ENCODE measurements around the gene GDAP1L1. TPM values are rescaled to one million over a fixed set of nuclear protein-coding genes. Genes with fewer than 3 reads are reported as not detected.

The GDAP1L1 gene
- total RNA-seq, 4 donors from 2014 or later: 0.41 TPM; not detected in 3

DNA sequence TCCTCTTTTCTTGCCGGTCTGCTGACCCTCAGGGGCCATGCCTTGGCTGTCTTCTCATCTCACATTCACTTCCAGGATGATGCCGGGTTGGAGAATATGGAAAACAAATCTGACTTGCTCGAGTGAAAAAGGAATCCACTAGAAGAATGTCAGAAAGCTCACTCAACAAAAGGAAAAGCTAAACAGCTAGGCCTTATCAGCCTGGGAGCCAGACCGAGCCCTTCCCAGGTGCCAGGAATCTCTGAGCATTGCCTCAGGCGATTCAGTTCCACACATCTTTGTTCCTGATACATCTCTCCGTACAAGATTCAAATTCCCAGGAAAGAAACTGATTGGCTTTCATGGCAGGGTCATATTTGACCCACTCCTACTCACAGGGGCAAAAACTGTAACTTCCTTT lies 27.3 kb upstream of the GDAP1L1 start:
- no peak overlapping the region for H3K4me3 ChIP-seq
- peaks cover 0 to 3% of the 10 kb centered on the region in 2 donors for H3K4me1 ChIP-seq
- H3K27me3 ChIP-seq: no peaks in the 10 kb centered on the region
- H3K9me3 ChIP-seq: no peaks in the 10 kb centered on the region
- TF ChIP-seq, protein P1, sequence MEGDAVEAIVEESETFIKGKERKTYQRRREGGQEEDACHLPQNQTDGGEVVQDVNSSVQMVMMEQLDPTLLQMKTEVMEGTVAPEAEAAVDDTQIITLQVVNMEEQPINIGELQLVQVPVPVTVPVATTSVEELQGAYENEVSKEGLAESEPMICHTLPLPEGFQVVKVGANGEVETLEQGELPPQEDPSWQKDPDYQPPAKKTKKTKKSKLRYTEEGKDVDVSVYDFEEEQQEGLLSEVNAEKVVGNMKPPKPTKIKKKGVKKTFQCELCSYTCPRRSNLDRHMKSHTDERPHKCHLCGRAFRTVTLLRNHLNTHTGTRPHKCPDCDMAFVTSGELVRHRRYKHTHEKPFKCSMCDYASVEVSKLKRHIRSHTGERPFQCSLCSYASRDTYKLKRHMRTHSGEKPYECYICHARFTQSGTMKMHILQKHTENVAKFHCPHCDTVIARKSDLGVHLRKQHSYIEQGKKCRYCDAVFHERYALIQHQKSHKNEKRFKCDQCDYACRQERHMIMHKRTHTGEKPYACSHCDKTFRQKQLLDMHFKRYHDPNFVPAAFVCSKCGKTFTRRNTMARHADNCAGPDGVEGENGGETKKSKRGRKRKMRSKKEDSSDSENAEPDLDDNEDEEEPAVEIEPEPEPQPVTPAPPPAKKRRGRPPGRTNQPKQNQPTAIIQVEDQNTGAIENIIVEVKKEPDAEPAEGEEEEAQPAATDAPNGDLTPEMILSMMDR (IDR thresholded peaks at IDR 0.05): no peak
- TF ChIP-seq POLR2A (IDR thresholded peaks at IDR 0.05): no peak
- no peak for DNase-seq
- H3K27ac ChIP-seq: no peak overlapping the region
- intact Hi-C loops (cut with DNase I; ENCODE audit: low total_unique reads): loop anchor here (5.0 kb wide), 1 partner anchor 88 kb away; no protein-coding TSS in a partner anchor
- no peaks in the 10 kb centered on the region for H3K36me3 ChIP-seq

DNA sequence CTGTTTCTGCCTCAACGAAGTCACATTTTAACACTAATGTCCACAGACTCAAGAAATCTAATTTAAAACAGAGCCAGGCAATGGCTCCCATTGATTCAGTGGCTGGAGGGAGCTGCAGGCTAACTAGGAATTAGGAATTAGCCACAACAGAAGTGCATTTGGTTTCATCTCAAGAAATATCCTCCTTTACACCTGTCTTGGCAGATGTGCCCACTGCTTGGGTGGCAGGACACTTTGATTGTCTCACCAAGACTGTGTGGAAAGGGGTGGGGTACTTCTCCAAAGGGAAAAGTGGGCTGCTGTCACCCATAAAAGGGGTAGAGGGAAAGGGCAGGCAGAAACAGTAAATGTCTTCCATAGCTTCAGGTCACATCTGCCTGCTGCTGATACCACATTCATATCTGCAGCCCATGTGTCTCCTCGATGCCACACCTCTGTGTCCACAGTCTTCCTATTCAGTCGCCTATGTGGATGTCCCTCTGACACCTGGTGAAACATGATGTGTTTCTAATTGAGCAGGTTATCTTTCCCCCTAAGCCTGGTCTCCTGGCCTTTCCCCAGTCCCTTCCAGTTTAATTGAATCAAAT lies 25.6 kb upstream of the GDAP1L1 start:
- no peak for TF ChIP-seq POLR2A (IDR thresholded peaks at IDR 0.05)
- TF ChIP-seq, protein P1 (IDR thresholded peaks at IDR 0.05): no peak
- H3K4me3 ChIP-seq: no peak overlapping the region
- H3K4me1 ChIP-seq: peaks cover 0 to 3% of the 10 kb centered on the region in 2 donors
- H3K36me3 ChIP-seq: no peaks in the 10 kb centered on the region
- DNase-seq: no peak
- no peaks in the 10 kb centered on the region for H3K27me3 ChIP-seq
- no peaks in the 10 kb centered on the region for H3K9me3 ChIP-seq
- H3K27ac ChIP-seq: no peak overlapping the region
- intact Hi-C loops (cut with DNase I; ENCODE audit: low total_unique reads): no loop called here

DNA sequence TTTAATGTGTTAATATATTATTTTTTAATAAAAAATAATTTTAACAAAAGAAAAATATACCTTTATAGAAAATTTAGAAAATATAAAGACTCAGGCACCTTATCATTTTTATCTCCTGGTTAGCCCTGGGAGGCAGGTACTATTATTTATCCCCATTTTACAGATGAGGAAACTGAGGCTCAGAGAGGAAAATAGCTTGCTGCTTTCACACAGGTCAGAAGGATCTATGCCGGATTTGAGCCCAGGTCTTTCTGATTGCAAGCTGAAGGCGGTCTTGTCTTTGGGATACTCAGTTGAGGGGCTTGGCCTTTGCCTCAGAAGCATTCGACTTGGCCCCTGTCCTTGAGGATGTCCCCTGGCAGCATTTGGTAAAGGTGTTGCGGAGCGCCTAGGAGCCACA lies 25.1 kb upstream of the GDAP1L1 start:
- Histone ChIP-seq H3K27me3 (no peaks in the 10 kb centered on the region), H3K36me3 (no peaks in the 10 kb centered on the region), H3K9me3 (no peaks in the 10 kb centered on the region), H3K27ac (no peak overlapping the region), H3K4me1 (peaks cover 0 to 3% of the 10 kb centered on the region in 2 donors), H3K4me3 (no peak overlapping the region)
- intact Hi-C loops (cut with DNase I; ENCODE audit: low total_unique reads): no loop called here
- DNase-seq: no peak
- TF ChIP-seq, protein P1 (IDR thresholded peaks at IDR 0.05): no peak
- no peak for TF ChIP-seq POLR2A (IDR thresholded peaks at IDR 0.05)

DNA sequence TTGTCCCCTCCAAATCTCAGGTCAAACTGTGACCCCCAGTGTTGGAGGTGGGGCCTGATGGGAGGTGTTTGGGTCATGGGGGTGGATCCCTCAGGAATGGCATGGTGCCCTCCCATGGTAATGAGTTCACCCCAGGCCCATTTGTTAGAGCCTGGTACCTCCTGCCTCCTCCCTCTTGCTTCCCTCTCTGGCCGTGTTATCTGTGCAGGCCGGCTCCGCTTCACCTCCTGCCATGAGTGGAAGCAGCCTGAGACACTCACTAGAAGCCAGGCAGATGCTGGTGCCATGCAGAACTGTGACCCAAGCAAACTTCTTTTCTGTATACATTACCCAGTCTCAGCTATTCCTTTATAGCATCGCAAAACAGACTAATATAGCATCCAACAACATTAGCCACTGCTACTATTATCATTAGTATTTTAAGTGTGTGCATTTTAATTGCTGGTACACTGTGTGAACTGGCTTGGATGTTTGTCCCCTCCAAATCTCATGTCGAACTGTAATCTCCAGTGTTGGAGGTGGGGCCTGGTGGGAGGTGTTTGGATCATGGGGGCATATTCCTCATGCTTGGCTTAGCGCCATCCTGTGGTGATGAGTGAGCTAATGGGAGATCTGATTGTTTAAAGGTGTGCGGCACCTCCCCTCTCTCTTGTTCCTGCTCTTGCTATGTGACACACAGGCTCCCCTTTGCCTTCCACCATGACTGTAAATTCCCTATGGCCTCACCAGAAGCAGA lies 24.3 kb upstream of the GDAP1L1 start:
- H3K9me3 ChIP-seq: no peaks in the 10 kb centered on the region
- DNase-seq: no peak
- TF ChIP-seq, protein P1 (IDR thresholded peaks at IDR 0.05): no peak
- no peak for TF ChIP-seq POLR2A (IDR thresholded peaks at IDR 0.05)
- intact Hi-C loops (cut with DNase I; ENCODE audit: low total_unique reads): no loop called here
- H3K27me3 ChIP-seq: no peaks in the 10 kb centered on the region
- H3K4me1 ChIP-seq: peaks cover 0 to 2% of the 10 kb centered on the region in 2 donors
- no peak overlapping the region for H3K27ac ChIP-seq
- no peak overlapping the region for H3K4me3 ChIP-seq
- H3K36me3 ChIP-seq: no peaks in the 10 kb centered on the region

DNA sequence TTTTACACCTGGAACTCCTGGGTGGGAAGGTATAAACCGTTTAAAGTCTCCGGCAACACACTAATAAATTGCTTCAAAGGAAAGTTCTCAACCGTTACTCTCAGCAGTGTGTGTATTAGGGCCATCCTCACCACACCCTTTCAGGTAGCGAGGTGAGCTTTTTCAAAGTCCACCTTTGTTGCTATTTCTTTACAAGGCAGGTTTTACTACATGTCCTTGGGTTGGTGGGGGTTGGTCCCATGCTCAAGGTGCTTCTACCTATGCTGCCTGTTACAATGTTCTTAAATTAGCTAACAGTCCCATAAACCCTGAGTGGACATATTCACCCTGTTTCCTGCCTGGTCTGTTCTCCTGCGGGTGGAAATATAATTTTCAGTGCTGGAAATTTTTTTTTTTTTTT lies 23.4 kb upstream of the GDAP1L1 start:
- Histone ChIP-seq H3K27me3 (no peaks in the 10 kb centered on the region), H3K4me3 (no peak overlapping the region), H3K36me3 (no peaks in the 10 kb centered on the region), H3K27ac (no peak overlapping the region), H3K4me1 (no peaks in the 10 kb centered on the region), H3K9me3 (no peaks in the 10 kb centered on the region)
- intact Hi-C loops (cut with DNase I; ENCODE audit: low total_unique reads): no loop called here
- TF ChIP-seq, protein P1 (IDR thresholded peaks at IDR 0.05): no peak
- no peak for TF ChIP-seq POLR2A (IDR thresholded peaks at IDR 0.05)
- no peak for DNase-seq

Data from uterus (tissue), 4 donors.